OCI-LY1 (cell line): ENCODE data around the gene SLC26A11.

Experiments
- H2AFZ ChIP-seq: fragments of 200-600 bp; sonication (generic), shearing (Covaris generic); 2 replicates; pipeline ENCODE4 v1.6.0; 2014; ENCODE audit warnings: antibody characterized with exemption, mild to moderate bottlenecking, low read length
- H3F3A ChIP-seq: fragments of 200-600 bp; sonication (generic), shearing (Covaris generic); 2 replicates; pipeline ENCODE4 v1.6.0; 2014; ENCODE audit warnings: mild to moderate bottlenecking, antibody characterized with exemption, low read length, moderate library complexity; ENCODE audit not compliant: insufficient read depth
- H3K27ac ChIP-seq: fragments of 200-600 bp; sonication (generic); 2 replicates; pipeline ENCODE4 v1.5.1; 2014; ENCODE audit warnings: low read length, mixed run types, mild to moderate bottlenecking, low read depth; ENCODE audit not compliant: poor library complexity, severe bottlenecking
- H3K27me3 ChIP-seq: fragments of 200-600 bp; sonication (generic); 2 replicates; pipeline ENCODE4 v1.6.0; 2014; ENCODE audit warnings: antibody characterized with exemption, mild to moderate bottlenecking, low read length, moderate library complexity; ENCODE audit not compliant: insufficient read depth
- H3K36me3 ChIP-seq: fragments of 200-600 bp; sonication (generic); 2 replicates; pipeline ENCODE4 v1.6.1; 2014; ENCODE audit warnings: mild to moderate bottlenecking, antibody characterized with exemption, low read length, moderate library complexity, mixed read lengths; ENCODE audit not compliant: insufficient read depth
- H3K4me1 ChIP-seq: fragments of 200-600 bp; sonication (generic); 2 replicates; pipeline ENCODE4 v1.5.1; 2014; ENCODE audit warnings: mild to moderate bottlenecking, low read length, moderate library complexity; ENCODE audit not compliant: insufficient read depth, severe bottlenecking
- H3K4me2 ChIP-seq: fragments of 200-600 bp; sonication (generic), shearing (Covaris generic); 2 replicates; pipeline ENCODE4 v1.6.1; 2014; ENCODE audit warnings: low read length
- H3K4me3 ChIP-seq: fragments of 200-600 bp; sonication (generic); 2 replicates; pipeline ENCODE4 v1.5.1; 2014; ENCODE audit warnings: low read length, low read depth, mild to moderate bottlenecking, mixed read lengths; ENCODE audit not compliant: poor library complexity, severe bottlenecking
- H3K79me2 ChIP-seq: fragments of 200-600 bp; shearing (Covaris generic); 2 replicates; pipeline ENCODE4 v1.6.1; 2016; ENCODE audit warnings: mixed run types, low read length, mixed read lengths; ENCODE audit not compliant: insufficient read depth
- H3K9ac ChIP-seq: fragments of 200-600 bp; sonication (generic), shearing (Covaris generic); 2 replicates; pipeline ENCODE4 v1.6.1; 2014; ENCODE audit warnings: mild to moderate bottlenecking, low read length, mixed read lengths
- H3K9me2 ChIP-seq: fragments of 200-600 bp; sonication (generic), shearing (Covaris generic); 2 replicates; pipeline ENCODE4 v1.6.1; 2014; ENCODE audit warnings: low read depth, mild to moderate bottlenecking, low read length, mixed read lengths
- H3K9me3 ChIP-seq: fragments of 200-600 bp; shearing (Covaris generic); 2 replicates; pipeline ENCODE4 v1.6.1; 2014; ENCODE audit warnings: low read length, mixed read lengths
- H4K20me1 ChIP-seq: fragments of 200-600 bp; sonication (generic), shearing (Covaris generic); 2 replicates; pipeline ENCODE4 v1.6.0; 2016; ENCODE audit warnings: mild to moderate bottlenecking, low read length; ENCODE audit not compliant: insufficient read depth
- EZH2 ChIP-seq: fragments of 200-600 bp; sonication (generic), shearing (Covaris generic); IDR thresholded peaks from 2 replicates; pipeline ENCODE4 v1.8.0; 2017; ENCODE audit warnings: borderline replicate concordance, mixed run types, mild to moderate bottlenecking, antibody characterized with exemption, low read length, moderate library complexity, mixed read lengths
- TF ChIP-seq, protein P1 (sequence below): fragments of 200-600 bp; sonication (generic), shearing (Covaris generic); IDR thresholded peaks from 2 replicates; pipeline ENCODE4 v1.5.1; 2017; ENCODE audit warnings: mild to moderate bottlenecking, antibody characterized with exemption, low read length, moderate library complexity, mixed read lengths

Gene SLC26A11

DNA sequence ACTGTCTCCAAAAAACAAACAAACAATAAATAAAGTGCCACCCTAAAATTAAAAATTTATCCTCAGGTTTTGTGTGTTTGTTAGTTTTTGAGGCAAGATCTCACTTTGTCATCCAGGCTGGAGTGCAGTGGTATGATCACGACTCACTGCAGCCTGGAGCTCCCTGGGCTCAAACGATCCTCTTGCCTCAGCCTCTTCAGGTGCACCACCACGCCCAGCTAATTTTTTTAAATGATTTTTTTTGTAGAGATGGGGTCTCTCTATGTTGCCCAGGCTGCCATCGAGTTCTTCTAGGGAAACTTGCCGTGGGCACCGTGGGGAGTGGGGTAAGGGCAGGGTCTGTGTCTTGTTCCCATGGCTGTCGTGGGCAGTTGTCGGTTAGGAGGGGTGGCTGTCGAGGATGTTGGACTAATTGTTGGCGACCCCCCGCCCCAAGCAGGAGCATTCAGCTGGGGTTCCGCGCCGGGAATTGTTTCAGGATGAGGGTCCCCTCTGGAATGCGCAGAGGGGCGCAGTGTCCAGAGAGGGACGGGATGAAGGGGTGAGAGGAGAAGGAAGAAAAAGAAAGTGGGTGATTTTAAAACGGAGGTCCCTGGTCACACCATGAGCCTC, 39.3 kb downstream of the SLC26A11 start:
- Histone ChIP-seq H3K27ac (no peak overlapping the region), H3K4me2 (peak overlapping the region; percentile 75), H3K4me3 (peak overlapping the region; percentile 66), H3K4me1 (peaks cover 51% of the 10 kb centered on the region), H3K79me2 (no peaks in the 10 kb centered on the region), H4K20me1 (no peaks in the 10 kb centered on the region), H3K27me3 (no peaks in the 10 kb centered on the region), H2AFZ (no peak overlapping the region), H3K9me3 (no peaks in the 10 kb centered on the region), H3F3A (0 out of 2 replicates have a peak, but pooled peaks cover 5% of the 10 kb centered on the region), H3K9ac (peak overlapping the region; percentile 66), H3K9me2 (no peaks in the 10 kb centered on the region), H3K36me3 (no peaks in the 10 kb centered on the region)
- TF ChIP-seq, protein P1, sequence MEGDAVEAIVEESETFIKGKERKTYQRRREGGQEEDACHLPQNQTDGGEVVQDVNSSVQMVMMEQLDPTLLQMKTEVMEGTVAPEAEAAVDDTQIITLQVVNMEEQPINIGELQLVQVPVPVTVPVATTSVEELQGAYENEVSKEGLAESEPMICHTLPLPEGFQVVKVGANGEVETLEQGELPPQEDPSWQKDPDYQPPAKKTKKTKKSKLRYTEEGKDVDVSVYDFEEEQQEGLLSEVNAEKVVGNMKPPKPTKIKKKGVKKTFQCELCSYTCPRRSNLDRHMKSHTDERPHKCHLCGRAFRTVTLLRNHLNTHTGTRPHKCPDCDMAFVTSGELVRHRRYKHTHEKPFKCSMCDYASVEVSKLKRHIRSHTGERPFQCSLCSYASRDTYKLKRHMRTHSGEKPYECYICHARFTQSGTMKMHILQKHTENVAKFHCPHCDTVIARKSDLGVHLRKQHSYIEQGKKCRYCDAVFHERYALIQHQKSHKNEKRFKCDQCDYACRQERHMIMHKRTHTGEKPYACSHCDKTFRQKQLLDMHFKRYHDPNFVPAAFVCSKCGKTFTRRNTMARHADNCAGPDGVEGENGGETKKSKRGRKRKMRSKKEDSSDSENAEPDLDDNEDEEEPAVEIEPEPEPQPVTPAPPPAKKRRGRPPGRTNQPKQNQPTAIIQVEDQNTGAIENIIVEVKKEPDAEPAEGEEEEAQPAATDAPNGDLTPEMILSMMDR: no peak
- TF ChIP-seq EZH2: no peak

DNA sequence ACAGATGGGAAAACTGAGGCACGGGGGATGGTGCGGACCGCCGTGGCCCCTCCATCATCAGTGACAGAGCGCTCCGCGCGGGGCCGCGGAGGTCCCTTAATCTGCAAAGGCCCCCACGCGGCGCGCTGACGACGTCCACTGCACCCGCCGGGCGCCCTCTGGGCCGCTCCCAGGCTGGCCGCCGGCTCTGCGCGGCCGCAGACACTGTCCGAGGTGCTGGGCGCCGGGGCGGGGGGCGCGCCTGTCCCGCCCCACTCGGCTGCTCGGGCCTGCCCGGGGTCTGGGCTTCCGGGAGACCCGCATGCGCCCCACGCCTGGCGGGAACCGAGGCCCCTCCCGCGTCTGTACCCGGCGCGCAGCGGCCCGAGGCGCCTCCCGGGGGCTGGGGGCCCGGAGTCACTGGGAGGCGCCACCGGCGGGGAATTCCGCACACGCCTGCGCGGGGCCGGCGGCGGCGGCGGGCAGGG, 39.9 kb downstream of the SLC26A11 start:
- H3K9ac ChIP-seq: peak overlapping the region; percentile 66
- H3K36me3 ChIP-seq: no peaks in the 10 kb centered on the region
- peak overlapping the region; percentile 66 for H3K4me3 ChIP-seq
- peak overlapping the region; percentile 75 for H3K4me2 ChIP-seq
- H3K9me3 ChIP-seq: no peaks in the 10 kb centered on the region
- H3K27me3 ChIP-seq: no peaks in the 10 kb centered on the region
- no peaks in the 10 kb centered on the region for H4K20me1 ChIP-seq
- 0 out of 2 replicates have a peak, but pooled peaks cover 5% of the 10 kb centered on the region for H3F3A ChIP-seq
- H3K9me2 ChIP-seq: no peaks in the 10 kb centered on the region
- peaks cover 47% of the 10 kb centered on the region for H3K4me1 ChIP-seq
- TF ChIP-seq EZH2: no peak
- TF ChIP-seq, protein P1: no peak
- no peak overlapping the region for H2AFZ ChIP-seq
- H3K79me2 ChIP-seq: no peaks in the 10 kb centered on the region
- H3K27ac ChIP-seq: no peak overlapping the region

DNA sequence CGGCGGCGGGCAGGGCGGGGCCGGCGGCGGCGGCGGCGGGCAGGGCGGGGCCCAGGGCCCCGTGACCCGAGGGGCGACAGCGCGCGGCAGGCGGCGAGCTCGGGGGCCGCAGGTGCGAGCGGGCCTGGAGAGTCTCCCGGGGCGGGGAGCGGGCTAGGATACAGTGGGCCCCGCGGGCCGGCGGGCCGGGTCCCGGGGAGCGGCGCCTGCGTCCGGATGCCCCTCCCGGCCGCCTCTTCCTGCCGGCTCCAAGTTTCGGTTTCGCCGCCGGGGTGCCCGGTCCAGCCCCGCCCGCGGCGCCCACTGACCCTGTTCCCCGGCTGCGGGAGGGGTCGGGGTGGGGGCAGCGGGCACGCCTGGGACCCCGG, 40.5 kb downstream of the SLC26A11 start, which contains the start of gene RNF213:
RNF213 (plus strand) TSS at position 62 of the 368 bp plus-strand sequence. CDS start 2,830 bp downstream, outside the sequence.
- H3K27me3 ChIP-seq: no peaks in the 10 kb centered on the region
- peaks cover 47% of the 10 kb centered on the region for H3K4me1 ChIP-seq
- H3F3A ChIP-seq: 0 out of 2 replicates have a peak, but pooled peaks cover 5% of the 10 kb centered on the region
- H3K9ac ChIP-seq: peak within 1 kb of the TSS; percentile 97
- H3K27ac ChIP-seq: peak within 1 kb of the TSS; percentile 60
- H3K4me2 ChIP-seq: peak within 1 kb of the TSS; percentile 97
- TF ChIP-seq EZH2: no peak
- TF ChIP-seq, protein P1: no peak
- no peaks in the 10 kb centered on the region for H3K9me2 ChIP-seq
- no peaks in the 10 kb centered on the region for H3K79me2 ChIP-seq
- no peak within 1 kb of the TSS for H2AFZ ChIP-seq
- no peaks in the 10 kb centered on the region for H4K20me1 ChIP-seq
- peak within 1 kb of the TSS; percentile 83 for H3K4me3 ChIP-seq
- H3K9me3 ChIP-seq: no peaks in the 10 kb centered on the region
- no peaks in the 10 kb centered on the region for H3K36me3 ChIP-seq
